WI38 (cell line): Measurements from ENCODE around the gene VEPH1.

Experiments
- H3K4me3 ChIP-seq: 2 replicates; pipeline ENCODE4 v1.5.1; 2011; ENCODE audit warnings: low read depth, mild to moderate bottlenecking, control low read depth, low read length
- TF ChIP-seq, protein P1 (sequence below): IDR thresholded peaks from 2 replicates; pipeline ENCODE4 v1.5.1; 2012; ENCODE audit warnings: low read depth, mild to moderate bottlenecking, control low read depth, low read length

Gene VEPH1

DNA sequence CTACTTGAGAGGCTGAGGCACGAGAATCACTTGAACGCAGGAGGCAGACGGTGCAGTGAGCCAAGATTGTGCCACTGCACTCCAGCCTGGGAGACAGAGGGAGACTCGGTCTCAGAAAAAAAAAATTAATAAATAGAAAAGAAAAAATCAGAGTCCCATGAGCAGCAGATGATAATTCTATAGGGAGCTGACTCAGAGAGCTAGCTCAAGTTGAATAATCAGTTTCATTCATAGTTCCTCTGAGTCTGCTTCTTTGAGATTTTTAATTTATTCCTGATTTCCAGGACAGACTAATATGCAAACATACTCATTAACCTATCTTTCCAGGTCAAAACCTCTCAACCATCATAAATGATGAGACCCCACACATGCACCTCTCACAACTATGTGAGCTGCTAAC lies 121.6 kb downstream of the VEPH1 start:
- TF ChIP-seq, protein P1, sequence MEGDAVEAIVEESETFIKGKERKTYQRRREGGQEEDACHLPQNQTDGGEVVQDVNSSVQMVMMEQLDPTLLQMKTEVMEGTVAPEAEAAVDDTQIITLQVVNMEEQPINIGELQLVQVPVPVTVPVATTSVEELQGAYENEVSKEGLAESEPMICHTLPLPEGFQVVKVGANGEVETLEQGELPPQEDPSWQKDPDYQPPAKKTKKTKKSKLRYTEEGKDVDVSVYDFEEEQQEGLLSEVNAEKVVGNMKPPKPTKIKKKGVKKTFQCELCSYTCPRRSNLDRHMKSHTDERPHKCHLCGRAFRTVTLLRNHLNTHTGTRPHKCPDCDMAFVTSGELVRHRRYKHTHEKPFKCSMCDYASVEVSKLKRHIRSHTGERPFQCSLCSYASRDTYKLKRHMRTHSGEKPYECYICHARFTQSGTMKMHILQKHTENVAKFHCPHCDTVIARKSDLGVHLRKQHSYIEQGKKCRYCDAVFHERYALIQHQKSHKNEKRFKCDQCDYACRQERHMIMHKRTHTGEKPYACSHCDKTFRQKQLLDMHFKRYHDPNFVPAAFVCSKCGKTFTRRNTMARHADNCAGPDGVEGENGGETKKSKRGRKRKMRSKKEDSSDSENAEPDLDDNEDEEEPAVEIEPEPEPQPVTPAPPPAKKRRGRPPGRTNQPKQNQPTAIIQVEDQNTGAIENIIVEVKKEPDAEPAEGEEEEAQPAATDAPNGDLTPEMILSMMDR: no peak

DNA sequence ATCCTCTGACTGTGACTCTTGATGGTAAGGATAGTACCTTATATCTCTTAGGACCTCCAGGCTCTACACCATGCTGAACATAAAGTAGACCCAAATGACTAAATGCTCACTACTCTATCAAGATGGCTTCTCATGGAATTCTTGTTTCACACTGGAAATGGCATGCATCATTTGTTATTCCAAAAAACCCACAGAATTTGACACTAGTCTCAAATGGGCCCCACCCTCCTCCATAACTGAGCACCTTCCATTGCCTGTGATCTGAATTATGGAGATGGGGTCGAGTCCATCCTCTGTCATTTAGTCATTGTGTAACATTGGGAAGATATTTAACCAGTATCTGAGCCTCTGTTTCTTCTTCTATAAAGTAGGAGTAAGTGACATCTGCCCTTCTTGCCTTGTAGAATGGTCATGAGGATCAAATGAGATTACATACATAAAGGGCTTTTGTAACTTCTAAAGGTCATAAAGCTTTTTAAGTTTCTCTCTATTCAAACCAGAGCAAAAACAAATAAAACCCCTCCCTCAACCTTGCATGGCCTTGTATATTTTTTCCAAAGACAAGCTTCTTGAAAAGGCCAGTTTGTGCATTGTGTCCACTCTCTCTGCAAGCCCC lies 123.6 kb downstream of the VEPH1 start:
- no peak overlapping the region for H3K4me3 ChIP-seq
- TF ChIP-seq, protein P1: no peak

More for the DNA sequence above, 121.6 kb downstream of the VEPH1 start:
- H3K4me3 ChIP-seq: no peak overlapping the region

DNA sequence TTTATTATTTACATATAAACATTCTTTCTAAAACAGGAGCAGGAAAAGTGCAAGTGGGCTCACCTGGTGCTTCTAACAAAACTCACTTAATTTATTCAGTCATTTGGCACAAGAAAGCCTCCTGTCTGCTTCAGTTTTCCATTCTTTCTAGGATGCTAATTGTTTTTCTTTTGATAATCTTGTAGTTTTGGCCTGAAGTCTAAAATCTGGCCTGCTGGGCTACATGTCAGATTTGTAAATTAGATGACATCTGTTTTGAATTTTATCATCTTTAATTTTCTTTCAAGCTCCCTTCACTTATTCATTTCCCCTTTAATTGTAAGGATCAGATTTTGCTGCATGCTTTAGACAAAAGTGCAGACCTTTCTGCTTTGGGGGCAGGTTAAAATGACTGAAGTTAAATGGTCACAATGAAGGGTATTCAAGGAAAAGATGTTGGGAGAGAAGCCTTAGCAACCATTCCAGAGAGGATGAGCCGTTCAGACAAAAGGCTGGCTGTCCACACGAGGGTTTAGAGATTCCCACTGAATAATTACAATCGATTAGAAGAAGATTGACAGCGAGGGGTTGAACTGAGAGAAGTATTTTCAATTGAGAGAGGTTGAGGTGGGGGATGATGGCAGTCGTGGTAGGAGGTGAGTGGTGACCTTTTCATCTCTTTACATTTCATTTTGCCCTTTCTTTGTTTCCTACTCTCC lies 126.5 kb downstream of the VEPH1 start:
- H3K4me3 ChIP-seq: no peak overlapping the region
- TF ChIP-seq, protein P1: no peak

DNA sequence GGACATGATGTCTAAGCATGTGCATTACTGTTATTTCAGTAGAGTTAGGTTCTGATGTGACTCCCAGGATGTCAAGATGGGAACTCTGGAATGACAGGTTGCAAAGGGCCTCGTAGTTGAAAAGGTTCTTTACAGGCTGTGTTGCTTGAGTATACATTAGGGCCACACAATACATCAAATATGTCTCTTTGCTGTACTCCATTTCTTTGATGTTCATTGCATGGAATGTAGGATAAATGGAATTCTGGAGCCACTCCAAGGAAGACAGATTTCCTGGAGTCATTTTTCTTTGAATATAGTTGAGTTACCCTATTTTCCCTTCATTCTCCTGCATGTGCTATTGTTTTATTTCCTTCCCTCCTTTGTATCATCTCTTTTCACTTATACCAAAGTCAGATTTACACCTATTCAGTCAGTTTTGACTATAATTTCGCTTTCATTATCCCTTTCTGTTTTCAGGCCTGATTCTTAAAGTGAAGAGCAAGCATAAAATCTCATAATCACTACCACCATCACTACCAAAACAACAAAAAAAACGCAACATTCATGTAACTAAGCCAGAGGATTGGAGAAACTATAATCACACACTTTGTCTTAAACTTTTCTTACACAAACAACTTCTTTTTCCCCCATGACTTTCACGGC lies 127.8 kb downstream of the VEPH1 start:
- TF ChIP-seq, protein P1: no peak
- H3K4me3 ChIP-seq: no peak overlapping the region

DNA sequence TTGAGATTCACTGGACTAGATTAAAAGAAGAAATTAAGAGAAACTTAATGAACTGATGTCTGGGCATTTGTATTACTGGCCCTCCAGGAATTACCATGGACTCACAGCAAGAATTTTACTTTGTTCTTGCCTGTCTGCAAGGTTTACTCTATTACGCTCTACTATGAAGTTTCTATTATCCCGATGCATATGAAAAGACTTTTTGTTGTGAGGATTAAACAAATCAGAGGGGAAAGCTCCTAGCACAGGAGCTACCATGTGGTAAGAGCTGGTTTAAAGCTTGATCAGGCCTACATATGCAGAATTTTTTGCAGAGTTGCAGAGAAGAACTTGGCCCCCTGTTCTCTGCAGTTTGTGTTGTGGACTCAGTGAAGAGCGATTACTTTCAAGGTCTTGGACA lies 128.3 kb downstream of the VEPH1 start:
- TF ChIP-seq, protein P1: no peak
- no peak overlapping the region for H3K4me3 ChIP-seq

DNA sequence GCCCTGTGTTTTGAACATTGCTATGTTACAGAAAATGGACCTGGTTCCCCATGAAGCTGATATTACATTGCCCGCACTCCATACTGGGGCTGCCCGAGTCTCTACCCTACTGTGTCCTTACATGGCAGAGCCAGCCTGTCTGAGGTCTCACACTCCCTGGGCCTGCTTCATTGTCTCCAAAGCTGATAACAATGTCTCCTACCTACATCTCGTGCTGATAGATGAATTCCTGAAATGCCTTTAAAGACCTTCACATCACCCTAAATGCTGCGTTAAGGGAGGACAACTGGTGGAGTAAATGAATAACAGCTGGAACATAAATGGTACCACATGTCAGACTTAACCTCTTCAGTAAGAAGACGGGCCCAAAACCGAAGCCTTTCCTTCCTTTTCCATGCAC lies 129.4 kb downstream of the VEPH1 start:
- H3K4me3 ChIP-seq: no peak overlapping the region
- TF ChIP-seq, protein P1: no peak

DNA sequence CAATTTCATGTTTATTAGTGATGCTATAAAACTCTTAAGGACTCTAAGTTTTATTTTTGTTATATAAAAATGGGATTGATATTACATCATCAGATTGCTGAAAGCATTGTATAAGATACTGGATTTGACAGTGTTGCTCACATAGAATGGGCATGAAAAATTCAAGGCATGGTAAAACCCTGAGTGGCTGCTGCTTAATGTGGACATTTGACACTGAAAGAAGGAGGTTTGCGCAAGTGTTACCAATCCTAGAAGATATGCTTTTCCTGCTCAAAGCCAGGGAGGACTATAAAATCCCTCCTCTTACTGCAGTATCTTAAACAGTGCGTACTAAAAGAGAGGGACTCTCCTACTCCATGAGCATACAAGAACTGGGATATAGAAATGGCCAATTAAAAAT lies 132.3 kb downstream of the VEPH1 start:
- H3K4me3 ChIP-seq: no peak overlapping the region
- TF ChIP-seq, protein P1: no peak
